AG04450 (cell line): ENCODE results near the gene TRIOBP. TPM values are rescaled to one million over a fixed set of nuclear protein-coding genes. Genes with fewer than 3 reads are reported as not detected.

Source experiments
- CTCF ChIA-PET: fragments of 300-600, 350-600 bp; formaldehyde crosslinking; extraction: SDS; loops from one replicate; lab custom pipeline; 2022; ENCODE audit warnings: antibody characterized with exemption, inconsistent platforms; lab: Charles Lee
- POLR2A ChIA-PET: fragments of 350-600 bp; formaldehyde crosslinking; extraction: SDS; loops from one replicate; lab custom pipeline; 2021; ENCODE audit warnings: antibody characterized with exemption, inconsistent platforms; lab: Yijun Ruan, JAX
- DNase-seq: peaks from one replicate; pipeline ENCODE4 v3.0.0-alpha.2; 2011; ENCODE audit warnings: low read depth, low spot score
- H3K27ac ChIP-seq: one replicate; pipeline ENCODE4 v1.5.1; 2012; ENCODE audit warnings: low read depth, low read length, control low read depth
- H3K27me3 ChIP-seq: one replicate; pipeline ENCODE4 v1.6.0; 2012; ENCODE audit warnings: low read length; ENCODE audit not compliant: control insufficient read depth, insufficient read depth
- H3K4me3 ChIP-seq: 2 replicates; pipeline ENCODE4 v1.5.1; 2011; ENCODE audit warnings: mild to moderate bottlenecking, low read depth, low read length, control low read depth
- H3K9me3 ChIP-seq: 2 replicates; pipeline ENCODE4 v1.5.1; 2012; ENCODE audit warnings: low read length; ENCODE audit not compliant: control insufficient read depth, insufficient read depth
- polyA minus RNA-seq: library from RNA; depleted of rRNA, polyadenylated mRNA; stranded (reverse); fragments of >200 nt; gene quantifications from 2 replicates; pipeline ENCODE4 v1.2.3, GENCODE V29; 2011; rRNA and poly(A)+ RNA removed
- polyA plus RNA-seq: library from polyadenylated mRNA; depleted of rRNA; stranded (reverse); fragments of >200 nt; gene quantifications from 2 replicates; pipeline ENCODE4 v1.2.3, GENCODE V29; 2011; rRNA removed
- TF ChIP-seq, protein P1 (sequence below): IDR thresholded peaks from 2 replicates; pipeline ENCODE4 v1.5.1; 2011; ENCODE audit warnings: low read depth, low read length, control low read depth, inconsistent platforms

Gene TRIOBP, protein sequence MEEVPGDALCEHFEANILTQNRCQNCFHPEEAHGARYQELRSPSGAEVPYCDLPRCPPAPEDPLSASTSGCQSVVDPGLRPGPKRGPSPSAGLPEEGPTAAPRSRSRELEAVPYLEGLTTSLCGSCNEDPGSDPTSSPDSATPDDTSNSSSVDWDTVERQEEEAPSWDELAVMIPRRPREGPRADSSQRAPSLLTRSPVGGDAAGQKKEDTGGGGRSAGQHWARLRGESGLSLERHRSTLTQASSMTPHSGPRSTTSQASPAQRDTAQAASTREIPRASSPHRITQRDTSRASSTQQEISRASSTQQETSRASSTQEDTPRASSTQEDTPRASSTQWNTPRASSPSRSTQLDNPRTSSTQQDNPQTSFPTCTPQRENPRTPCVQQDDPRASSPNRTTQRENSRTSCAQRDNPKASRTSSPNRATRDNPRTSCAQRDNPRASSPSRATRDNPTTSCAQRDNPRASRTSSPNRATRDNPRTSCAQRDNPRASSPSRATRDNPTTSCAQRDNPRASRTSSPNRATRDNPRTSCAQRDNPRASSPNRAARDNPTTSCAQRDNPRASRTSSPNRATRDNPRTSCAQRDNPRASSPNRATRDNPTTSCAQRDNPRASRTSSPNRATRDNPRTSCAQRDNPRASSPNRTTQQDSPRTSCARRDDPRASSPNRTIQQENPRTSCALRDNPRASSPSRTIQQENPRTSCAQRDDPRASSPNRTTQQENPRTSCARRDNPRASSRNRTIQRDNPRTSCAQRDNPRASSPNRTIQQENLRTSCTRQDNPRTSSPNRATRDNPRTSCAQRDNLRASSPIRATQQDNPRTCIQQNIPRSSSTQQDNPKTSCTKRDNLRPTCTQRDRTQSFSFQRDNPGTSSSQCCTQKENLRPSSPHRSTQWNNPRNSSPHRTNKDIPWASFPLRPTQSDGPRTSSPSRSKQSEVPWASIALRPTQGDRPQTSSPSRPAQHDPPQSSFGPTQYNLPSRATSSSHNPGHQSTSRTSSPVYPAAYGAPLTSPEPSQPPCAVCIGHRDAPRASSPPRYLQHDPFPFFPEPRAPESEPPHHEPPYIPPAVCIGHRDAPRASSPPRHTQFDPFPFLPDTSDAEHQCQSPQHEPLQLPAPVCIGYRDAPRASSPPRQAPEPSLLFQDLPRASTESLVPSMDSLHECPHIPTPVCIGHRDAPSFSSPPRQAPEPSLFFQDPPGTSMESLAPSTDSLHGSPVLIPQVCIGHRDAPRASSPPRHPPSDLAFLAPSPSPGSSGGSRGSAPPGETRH (N-terminal part only)
- polyA plus RNA-seq = 37.0 and 76.4 TPM in 2 replicates
- polyA minus RNA-seq = 78.8 and 114 TPM in 2 replicates

- Histone ChIP-seq H3K27me3 (no peaks in the 10 kb centered on the region), H3K9me3 (no peaks in the 10 kb centered on the region), H3K27ac (no peak within 1 kb of the TSS), H3K4me3 (peak within 1 kb of the TSS; percentile 48)
- ChIA-PET CTCF (interaction anchor here (0.5 to 1.7 kb wide), 8 partner anchors 14 to 132 kb away, joined by 3 to 22 read pairs (median 5); no protein-coding TSS in a partner anchor), POLR2A (interaction anchor here (0.6 to 1.0 kb wide), 3 partner anchors 17 to 111 kb away, joined by 3 read pairs; partner anchors contain the start of gene GCAT)
- DNase-seq = peak; percentile 78
- TF ChIP-seq, protein P1, sequence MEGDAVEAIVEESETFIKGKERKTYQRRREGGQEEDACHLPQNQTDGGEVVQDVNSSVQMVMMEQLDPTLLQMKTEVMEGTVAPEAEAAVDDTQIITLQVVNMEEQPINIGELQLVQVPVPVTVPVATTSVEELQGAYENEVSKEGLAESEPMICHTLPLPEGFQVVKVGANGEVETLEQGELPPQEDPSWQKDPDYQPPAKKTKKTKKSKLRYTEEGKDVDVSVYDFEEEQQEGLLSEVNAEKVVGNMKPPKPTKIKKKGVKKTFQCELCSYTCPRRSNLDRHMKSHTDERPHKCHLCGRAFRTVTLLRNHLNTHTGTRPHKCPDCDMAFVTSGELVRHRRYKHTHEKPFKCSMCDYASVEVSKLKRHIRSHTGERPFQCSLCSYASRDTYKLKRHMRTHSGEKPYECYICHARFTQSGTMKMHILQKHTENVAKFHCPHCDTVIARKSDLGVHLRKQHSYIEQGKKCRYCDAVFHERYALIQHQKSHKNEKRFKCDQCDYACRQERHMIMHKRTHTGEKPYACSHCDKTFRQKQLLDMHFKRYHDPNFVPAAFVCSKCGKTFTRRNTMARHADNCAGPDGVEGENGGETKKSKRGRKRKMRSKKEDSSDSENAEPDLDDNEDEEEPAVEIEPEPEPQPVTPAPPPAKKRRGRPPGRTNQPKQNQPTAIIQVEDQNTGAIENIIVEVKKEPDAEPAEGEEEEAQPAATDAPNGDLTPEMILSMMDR = peak; percentile 66
Observed at GRCh38 chr22:37696657-37697537, at the start of gene TRIOBP. Gene TRIOBP (plus strand): TSS chr22:37697048. CDS start chr22:37701366, 4,318 bp downstream.

- no peak overlapping the region for H3K27ac ChIP-seq
- no peaks in the 10 kb centered on the region for H3K27me3 ChIP-seq
- ChIA-PET POLR2A (no interaction called here), CTCF (no interaction called here)
- no peak for DNase-seq
- no peaks in the 10 kb centered on the region; the same call in 1 of the 2 replicates for H3K9me3 ChIP-seq
- TF ChIP-seq, protein P1 = no peak
- H3K4me3 ChIP-seq = no peak overlapping the region
Observed at GRCh38 chr22:37647317-37647716, 49.5 kb upstream of the TRIOBP start.

- H3K9me3 ChIP-seq = no peaks in the 10 kb centered on the region; the same call in 1 of the 2 replicates
- ChIA-PET POLR2A (no interaction called here), CTCF (no interaction called here)
- H3K4me3 ChIP-seq = no peak overlapping the region
- H3K27ac ChIP-seq = no peak overlapping the region
- no peaks in the 10 kb centered on the region for H3K27me3 ChIP-seq
- DNase-seq = no peak
- TF ChIP-seq, protein P1 = no peak
Observed at GRCh38 chr22:37647928-37648327, 48.9 kb upstream of the TRIOBP start.

DNA sequence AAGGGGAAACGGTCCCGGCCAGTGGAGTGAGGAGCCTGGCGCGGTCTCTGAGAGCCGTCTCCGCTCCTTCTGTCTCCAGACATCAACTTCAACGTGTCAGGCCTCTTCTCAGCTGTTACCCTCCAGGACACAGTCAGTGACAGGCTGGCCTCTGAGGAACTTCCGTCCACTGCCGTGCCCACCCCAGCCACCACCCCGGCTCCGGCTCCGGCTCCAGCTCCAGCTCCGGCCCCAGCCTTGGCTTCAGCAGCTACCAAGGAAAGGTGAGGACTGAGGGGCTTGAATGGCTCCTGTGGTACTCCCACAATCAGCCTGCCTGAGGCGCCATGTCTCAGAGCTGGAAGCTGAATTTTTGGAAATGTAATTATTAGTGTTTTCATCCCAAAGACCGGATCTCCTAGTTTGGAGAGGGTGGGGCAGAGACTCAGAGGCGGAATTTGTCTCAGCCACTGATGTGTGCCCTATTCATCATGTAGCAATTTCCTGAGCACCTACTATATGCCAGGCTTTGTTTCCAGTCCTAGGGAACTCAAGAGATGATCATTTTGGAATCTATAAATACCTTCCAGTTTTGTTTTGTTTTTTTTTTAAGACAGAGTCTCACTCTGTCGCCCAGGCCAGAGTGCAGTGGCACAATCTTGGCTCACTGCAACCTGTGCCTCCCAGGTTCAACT, 46.2 kb upstream of the TRIOBP start:
- no peak overlapping the region for H3K27ac ChIP-seq
- no peak for DNase-seq
- no peaks in the 10 kb centered on the region for H3K27me3 ChIP-seq
- ChIA-PET POLR2A (interaction anchor here (0.8 kb wide), 1 partner anchor 17 kb away, joined by 3 read pairs; no protein-coding TSS in a partner anchor), CTCF (no interaction called here)
- H3K9me3 ChIP-seq = no peaks in the 10 kb centered on the region; the same call in 1 of the 2 replicates
- TF ChIP-seq, protein P1 = no peak
- H3K4me3 ChIP-seq = no peak overlapping the region
